HEK293 (cell line): ENCODE data around the gene EGR4.

Experiments
- CTCF ChIA-PET: fragments of 350-600 bp; formaldehyde crosslinking; extraction: SDS; loops from one replicate; lab custom pipeline; 2021; ENCODE audit warnings: antibody characterized with exemption; lab: Yijun Ruan, JAX
- POLR2A ChIA-PET: fragments of 300-600 bp; formaldehyde crosslinking; extraction: SDS; loops from one replicate; lab custom pipeline; 2020; ENCODE audit warnings: antibody characterized with exemption, inconsistent platforms; lab: Yijun Ruan, JAX
- H3K27ac ChIP-seq: fragments of 200-500 bp; sonication (Bioruptor generic); 2 replicates; pipeline ENCODE4 v1.5.1; 2014; ENCODE audit warnings: low read depth, low read length, control low read depth, inconsistent platforms; ENCODE audit errors: extremely low read depth
- H3K36me3 ChIP-seq, 2 experiments: fragments of 200-500 bp in 1 of 2; sonication (Bioruptor generic) in 1 of 2; 1 replicate in 1 of 2; 2 replicates in 1 of 2; pipeline ENCODE4 v1.5.1; 2014 to 2017; ENCODE audit warnings: inconsistent platforms in 2 of 2, low read length in 2 of 2; ENCODE audit not compliant: control insufficient read depth in 2 of 2, insufficient read depth in 1 of 2
- H3K4me1 ChIP-seq: fragments of 200-500 bp; sonication (Bioruptor generic); 2 replicates; pipeline ENCODE4 v1.5.1; 2014; ENCODE audit warnings: mild to moderate bottlenecking, low read length, inconsistent platforms; ENCODE audit not compliant: control insufficient read depth, insufficient read depth
- H3K4me3 ChIP-seq: 2 replicates; pipeline ENCODE4 v1.5.1; 2011; ENCODE audit warnings: low read depth, mild to moderate bottlenecking, control low read depth, low read length, moderate library complexity
- H3K9me3 ChIP-seq: fragments of 200-500 bp; sonication (Bioruptor generic); 2 replicates; pipeline ENCODE4 v1.5.1; 2014; ENCODE audit warnings: low read depth, low read length, inconsistent platforms; ENCODE audit not compliant: control insufficient read depth, insufficient read depth
- GLIS1 ChIP-seq: fragments of 450-650 bp; formaldehyde crosslinking; IDR thresholded peaks from 2 replicates; pipeline ENCODE4 v1.5.1; 2016; ENCODE audit warnings: missing biosample characterization, missing genetic modification characterization
- KLF10 ChIP-seq: fragments of 450-650 bp; IDR thresholded peaks from 2 replicates; pipeline ENCODE4 v1.5.1; 2018; ENCODE audit warnings: missing biosample characterization, mild to moderate bottlenecking, missing genetic modification characterization
- KLF8 ChIP-seq: fragments of 450-650 bp; formaldehyde crosslinking; IDR thresholded peaks from 2 replicates; pipeline ENCODE4 v1.5.1; 2016; ENCODE audit warnings: missing biosample characterization, missing genetic modification characterization
- PATZ1 ChIP-seq: fragments of 450-650 bp; formaldehyde crosslinking; IDR thresholded peaks from 2 replicates; pipeline ENCODE4 v1.5.1; 2016; ENCODE audit warnings: missing biosample characterization, missing genetic modification characterization
- TSHZ1 ChIP-seq: fragments of 450-650 bp; formaldehyde crosslinking; IDR thresholded peaks from 2 replicates; pipeline ENCODE4 v1.5.1; 2016; ENCODE audit warnings: missing biosample characterization, missing genetic modification characterization, borderline replicate concordance
- ZBTB10 ChIP-seq: fragments of 450-650 bp; formaldehyde crosslinking; IDR thresholded peaks from 2 replicates; pipeline ENCODE4 v1.5.1; 2016; ENCODE audit warnings: missing biosample characterization, missing genetic modification characterization
- ZBTB26 ChIP-seq: fragments of 450-650 bp; formaldehyde crosslinking; optimal IDR thresholded peaks from 2 replicates; pipeline ENCODE3; 2016; ENCODE audit warnings: missing biosample characterization, mild to moderate bottlenecking, missing genetic modification characterization
- ZNF18 ChIP-seq: fragments of 450-650 bp; formaldehyde crosslinking; IDR thresholded peaks from 2 replicates; pipeline ENCODE4 v1.5.1; 2016; ENCODE audit warnings: missing biosample characterization, missing genetic modification characterization
- ZNF48 ChIP-seq: fragments of 450-650 bp; formaldehyde crosslinking; IDR thresholded peaks from 2 replicates; pipeline ENCODE4 v1.5.1; 2016; ENCODE audit warnings: missing biosample characterization, missing genetic modification characterization
- ZNF596 ChIP-seq: fragments of 450-650 bp; IDR thresholded peaks from 2 replicates; pipeline ENCODE4 v1.5.0; 2018; ENCODE audit warnings: missing biosample characterization, mild to moderate bottlenecking, missing genetic modification characterization, moderate library complexity
- ZNF629 ChIP-seq: fragments of 450-650 bp; formaldehyde crosslinking; IDR thresholded peaks from 2 replicates; pipeline ENCODE4 v1.5.1; 2017; ENCODE audit warnings: missing biosample characterization, missing genetic modification characterization
- ZNF654 ChIP-seq: fragments of 450-650 bp; formaldehyde crosslinking; IDR thresholded peaks from 2 replicates; pipeline ENCODE4 v1.5.1; 2016; ENCODE audit warnings: low read depth, missing biosample characterization, missing genetic modification characterization
- ZNF791 ChIP-seq: fragments of 450-650 bp; formaldehyde crosslinking; IDR thresholded peaks from 2 replicates; pipeline ENCODE4 v1.5.1; 2016; ENCODE audit warnings: missing biosample characterization, missing genetic modification characterization
- ZSCAN16 ChIP-seq: fragments of 450-650 bp; formaldehyde crosslinking; IDR thresholded peaks from 2 replicates; pipeline ENCODE4 v1.5.1; 2016; ENCODE audit warnings: missing biosample characterization, missing genetic modification characterization

The EGR4 gene

GRCh38 chr2:73333564-73333963 lies 40.2 kb upstream of the EGR4 start (continued):
- no peak for TF ChIP-seq TSHZ1 (tag by site-specific recombination)
- TF ChIP-seq ZNF791: no peak
- TF ChIP-seq ZBTB10 (tag by site-specific recombination): no peak
- TF ChIP-seq KLF10 (tag by site-specific recombination): no peak

- no peak overlapping the region for H3K27ac ChIP-seq
- TF ChIP-seq ZBTB26 (tag by site-specific recombination) (no peak), KLF8 (tag by site-specific recombination) (no peak), GLIS1 (tag by site-specific recombination) (no peak), ZNF596 (tag by site-specific recombination) (no peak), ZNF18 (no peak), ZNF629 (no peak)
- H3K9me3 ChIP-seq: no peaks in the 10 kb centered on the region
- ChIA-PET POLR2A (no interaction called here), CTCF (interaction anchor here (0.7 to 1.0 kb wide), 2 partner anchors 33 to 40 kb away, joined by 3 read pairs; no protein-coding TSS in a partner anchor)
- no peaks in the 10 kb centered on the region for H3K4me1 ChIP-seq
- H3K4me3 ChIP-seq: no peak overlapping the region
- H3K36me3 ChIP-seq: no peaks in the 10 kb centered on the region
Observed at GRCh38 chr2:73324126-73324725, 30.9 kb upstream of the EGR4 start.

GRCh38 chr2:73323551-73323950 lies 30.2 kb upstream of the EGR4 start:
- Histone ChIP-seq H3K4me3 (no peak overlapping the region), H3K27ac (no peak overlapping the region)
- CTCF ChIA-PET: no interaction called here
- TF ChIP-seq ZNF654: no peak
- no peak for TF ChIP-seq ZNF48 (tag by site-specific recombination)
- TF ChIP-seq ZSCAN16 (tag by site-specific recombination): 0 out of 2 replicates have a peak, but pooled peaks have one; percentile 15
- no peak for TF ChIP-seq PATZ1 (tag by site-specific recombination)
- TF ChIP-seq, all 188 proteins: peak for 1
- Histone ChIP-seq H3K4me1 (no peaks in the 10 kb centered on the region), H3K36me3 (no peaks in the 10 kb centered on the region), H3K9me3 (no peaks in the 10 kb centered on the region)
- POLR2A ChIA-PET: no interaction called here
